ENCODE measurements around the gene MARVELD2. TPM values are rescaled to one million over a fixed set of nuclear protein-coding genes. Genes with fewer than 3 reads are reported as not detected.
"Not testable (repeated sequence)": the region's sequence is repeated elsewhere in the genome, so short reads cannot be mapped to it uniquely, and the experiment has no call there.

The MARVELD2 gene
- total RNA-seq, 1 experiment from 2014 or later: 21.6 TPM

DNA sequence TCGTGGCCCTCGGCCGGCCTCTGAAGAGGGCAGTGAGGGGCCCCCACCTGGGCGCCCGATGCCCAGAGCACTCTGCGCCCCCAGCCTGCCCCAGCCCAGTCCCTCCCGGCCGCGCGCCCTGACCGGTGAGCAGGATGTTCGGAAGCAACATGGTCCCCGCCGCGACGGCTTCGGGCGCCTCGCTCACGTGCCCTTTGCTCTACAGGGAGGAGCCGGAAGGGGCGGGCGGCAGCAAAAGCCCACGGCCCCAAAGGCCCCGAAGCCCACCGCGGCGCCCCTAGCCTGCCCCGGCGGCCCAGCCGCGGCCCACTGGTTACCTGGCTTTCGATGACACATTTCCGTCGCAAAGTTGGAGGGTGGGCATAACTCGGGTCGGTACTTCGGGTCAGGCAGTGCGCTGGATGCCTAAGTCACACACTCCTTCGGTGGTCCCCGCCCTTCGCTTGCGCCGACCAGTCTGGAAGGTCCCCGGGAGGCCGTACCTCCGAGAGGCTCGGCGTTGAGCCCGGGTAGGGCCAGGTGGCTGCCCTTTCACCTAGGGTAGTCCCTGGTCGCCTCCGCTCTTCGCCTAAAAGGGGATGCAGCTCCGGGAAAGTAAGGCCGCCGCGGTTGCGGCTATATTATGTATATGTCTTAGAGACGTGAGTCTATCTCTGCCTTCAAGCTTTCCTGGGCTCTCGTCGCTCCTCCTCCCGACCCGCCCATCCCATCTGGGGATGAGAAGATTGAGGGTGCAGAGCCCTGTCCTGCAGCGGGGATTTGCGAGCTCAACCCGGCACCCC is 45.4 kb upstream of the MARVELD2 start, which contains the start of the genes AK6, RAD17 and TAF9 (continued):
- no peak for TF ChIP-seq FOSL1 (IDR thresholded peaks at IDR 0.05; ENCODE audit: low read depth)
- peak; percentile 56 for TF ChIP-seq ZFX (IDR thresholded peaks at IDR 0.05)
- TF ChIP-seq POLR2AphosphoS5 (IDR thresholded peaks at IDR 0.05; ENCODE audit: low read depth, low read length): peak; percentile 84
- TF ChIP-seq EZH2 (IDR thresholded peaks at IDR 0.05): no peak
- TF ChIP-seq, protein P1, sequence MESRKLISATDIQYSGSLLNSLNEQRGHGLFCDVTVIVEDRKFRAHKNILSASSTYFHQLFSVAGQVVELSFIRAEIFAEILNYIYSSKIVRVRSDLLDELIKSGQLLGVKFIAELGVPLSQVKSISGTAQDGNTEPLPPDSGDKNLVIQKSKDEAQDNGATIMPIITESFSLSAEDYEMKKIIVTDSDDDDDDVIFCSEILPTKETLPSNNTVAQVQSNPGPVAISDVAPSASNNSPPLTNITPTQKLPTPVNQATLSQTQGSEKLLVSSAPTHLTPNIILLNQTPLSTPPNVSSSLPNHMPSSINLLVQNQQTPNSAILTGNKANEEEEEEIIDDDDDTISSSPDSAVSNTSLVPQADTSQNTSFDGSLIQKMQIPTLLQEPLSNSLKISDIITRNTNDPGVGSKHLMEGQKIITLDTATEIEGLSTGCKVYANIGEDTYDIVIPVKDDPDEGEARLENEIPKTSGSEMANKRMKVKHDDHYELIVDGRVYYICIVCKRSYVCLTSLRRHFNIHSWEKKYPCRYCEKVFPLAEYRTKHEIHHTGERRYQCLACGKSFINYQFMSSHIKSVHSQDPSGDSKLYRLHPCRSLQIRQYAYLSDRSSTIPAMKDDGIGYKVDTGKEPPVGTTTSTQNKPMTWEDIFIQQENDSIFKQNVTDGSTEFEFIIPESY (IDR thresholded peaks at IDR 0.05; ENCODE audit: extremely low read depth, insufficient replicate concordance, low read length): no peak
- TF ChIP-seq ZNF274 (IDR thresholded peaks at IDR 0.05; ENCODE audit: low read depth, low read length): no peak
- TF ChIP-seq, protein P2, sequence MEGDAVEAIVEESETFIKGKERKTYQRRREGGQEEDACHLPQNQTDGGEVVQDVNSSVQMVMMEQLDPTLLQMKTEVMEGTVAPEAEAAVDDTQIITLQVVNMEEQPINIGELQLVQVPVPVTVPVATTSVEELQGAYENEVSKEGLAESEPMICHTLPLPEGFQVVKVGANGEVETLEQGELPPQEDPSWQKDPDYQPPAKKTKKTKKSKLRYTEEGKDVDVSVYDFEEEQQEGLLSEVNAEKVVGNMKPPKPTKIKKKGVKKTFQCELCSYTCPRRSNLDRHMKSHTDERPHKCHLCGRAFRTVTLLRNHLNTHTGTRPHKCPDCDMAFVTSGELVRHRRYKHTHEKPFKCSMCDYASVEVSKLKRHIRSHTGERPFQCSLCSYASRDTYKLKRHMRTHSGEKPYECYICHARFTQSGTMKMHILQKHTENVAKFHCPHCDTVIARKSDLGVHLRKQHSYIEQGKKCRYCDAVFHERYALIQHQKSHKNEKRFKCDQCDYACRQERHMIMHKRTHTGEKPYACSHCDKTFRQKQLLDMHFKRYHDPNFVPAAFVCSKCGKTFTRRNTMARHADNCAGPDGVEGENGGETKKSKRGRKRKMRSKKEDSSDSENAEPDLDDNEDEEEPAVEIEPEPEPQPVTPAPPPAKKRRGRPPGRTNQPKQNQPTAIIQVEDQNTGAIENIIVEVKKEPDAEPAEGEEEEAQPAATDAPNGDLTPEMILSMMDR (IDR thresholded peaks at IDR 0.05 in 2 of 3, conservative IDR thresholded peaks at IDR 0.05 in 1 of 3; ENCODE audit: borderline replicate concordance in 1 of 3, insufficient read depth in 1 of 3, low read depth in 2 of 3, low read length in 2 of 3): no peak
- TF ChIP-seq SP1 (IDR thresholded peaks at IDR 0.05; ENCODE audit: low read depth): peak; percentile 67
- no peak for TF ChIP-seq EGR1 (IDR thresholded peaks at IDR 0.05; ENCODE audit: low read depth)
- peak; percentile 84 for TF ChIP-seq SIN3A (IDR thresholded peaks at IDR 0.05; ENCODE audit: low read depth)
- no peak for TF ChIP-seq EZH2phosphoT487 (IDR thresholded peaks at IDR 0.05; ENCODE audit: borderline replicate concordance)

DNA sequence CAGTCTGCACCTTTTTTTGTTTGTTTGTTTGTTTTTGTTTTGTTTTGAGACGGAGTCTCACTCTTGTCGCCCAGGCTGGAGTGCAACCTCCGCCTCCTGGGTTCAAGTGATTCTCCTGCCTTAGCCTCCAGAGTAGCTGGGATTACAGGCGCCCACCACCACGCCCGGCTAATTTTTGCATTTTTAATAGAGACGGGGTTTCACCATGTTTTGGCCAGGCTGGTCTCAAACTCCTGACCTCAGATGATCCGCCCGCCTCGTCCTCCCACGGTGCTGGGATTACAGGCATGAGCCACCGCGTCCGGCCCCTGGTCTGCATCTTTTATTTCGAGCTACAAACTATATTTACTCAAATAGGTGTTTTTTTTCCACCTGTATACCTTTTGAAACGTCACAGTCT is 44.6 kb upstream of the MARVELD2 start:
- Histone ChIP-seq H3K79me2 (ENCODE audit: insufficient read depth, low read length) (peaks cover 63% of the 10 kb centered on the region), H3K4me1 (ENCODE audit: control insufficient read depth in 1 of 2, insufficient read depth in 2 of 2, low read length in 2 of 2) (peaks cover 8 to 18% of the 10 kb centered on the region in 2 experiments; a peak in 3 of 4 replicates), H3K27ac (ENCODE audit: low read depth, low read length) (peak overlapping the region; percentile 86; the same call in 1 of the 2 replicates), H3K4me3 (replicated peaks in 1 of 2; ENCODE audit: low read depth in 1 of 2, low read length in 2 of 2) (peak overlapping the region; percentile 79 to 90), H3K9ac (ENCODE audit: low read length) (peak overlapping the region; percentile 80), H3K36me3 (ENCODE audit: control insufficient read depth in 1 of 2, insufficient read depth in 2 of 2, low read length in 2 of 2) (peaks cover 9 to 11% of the 10 kb centered on the region in 2 experiments; a peak in 3 of 4 replicates), H3K4me2 (ENCODE audit: low read length) (peak overlapping the region; percentile 78)
- ATAC-seq; intact Hi-C loops (cut with micrococcal nuclease); BruUV-seq (replicated peaks); H2AFZ ChIP-seq (ENCODE audit: low read depth, low read length, poor library complexity, severe bottlenecking); RAD21 ChIA-PET (ENCODE audit: low non-redundant PET in 1 of 2, low total read pairs in 2 of 2, uncharacterized antibody in 2 of 2, unreplicated experiment in 2 of 2); H3K9me3 ChIP-seq (ENCODE audit: control insufficient read depth in 1 of 2, insufficient read depth in 1 of 2, low read depth in 1 of 2, low read length in 2 of 2); DNase-seq (ENCODE audit: low read depth, low spot score); CTCF ChIA-PET; H4K20me1 ChIP-seq (ENCODE audit: insufficient read depth); H3K27me3 ChIP-seq (ENCODE audit: insufficient read depth, low read length); H3K9me2 ChIP-seq (ENCODE audit: insufficient read depth): not testable (repeated sequence)
- POLR2A ChIA-PET: interaction anchor here (0.7 kb wide), 1 partner anchor 53 kb away, joined by 3 read pairs; no protein-coding TSS in a partner anchor
